ENCODE results near the gene GAMT.

GAMT gene

DNA sequence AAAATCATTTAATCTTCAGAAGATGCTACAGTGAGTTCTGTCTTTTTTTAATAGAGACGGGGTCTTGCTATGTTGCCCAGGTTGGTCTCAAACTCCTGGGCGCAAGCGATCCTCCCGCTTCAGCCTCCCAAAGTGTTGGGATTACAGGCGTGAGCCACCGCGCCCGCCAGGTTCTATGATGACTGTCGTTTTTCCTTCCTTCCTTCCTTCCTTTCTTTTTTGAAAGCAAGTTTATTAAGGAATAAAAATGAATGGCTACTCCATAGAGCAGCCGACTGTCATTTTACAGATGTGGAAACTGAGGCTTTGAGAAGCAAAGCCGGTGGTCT, 511 bp upstream of the GAMT start:
- no peaks in the 10 kb centered on the region for H3K9me3 ChIP-seq (replicated peaks; ENCODE audit: insufficient read depth, low read length)
- peak overlapping the region; percentile 98 for H3K4me3 ChIP-seq (ENCODE audit: low read length)
- H3K27me3 ChIP-seq (replicated peaks; ENCODE audit: insufficient read depth, low read length) = peaks cover 12% of the 10 kb centered on the region
- H3K36me3 ChIP-seq (replicated peaks; ENCODE audit: insufficient read depth, low read length) = no peaks in the 10 kb centered on the region
- H3K27ac ChIP-seq (ENCODE audit: low read length) = no peak overlapping the region
- no peak overlapping the region; the same call in 1 of the 2 replicates for H3K9ac ChIP-seq (ENCODE audit: low read length)
- TF ChIP-seq EZH2phosphoT487 (IDR thresholded peaks at IDR 0.05; ENCODE audit: low read length) (no peak), EZH2 (optimal IDR thresholded peaks at IDR 0.05; ENCODE audit: low read depth, low read length) (no peak)
- TF ChIP-seq, protein P1, sequence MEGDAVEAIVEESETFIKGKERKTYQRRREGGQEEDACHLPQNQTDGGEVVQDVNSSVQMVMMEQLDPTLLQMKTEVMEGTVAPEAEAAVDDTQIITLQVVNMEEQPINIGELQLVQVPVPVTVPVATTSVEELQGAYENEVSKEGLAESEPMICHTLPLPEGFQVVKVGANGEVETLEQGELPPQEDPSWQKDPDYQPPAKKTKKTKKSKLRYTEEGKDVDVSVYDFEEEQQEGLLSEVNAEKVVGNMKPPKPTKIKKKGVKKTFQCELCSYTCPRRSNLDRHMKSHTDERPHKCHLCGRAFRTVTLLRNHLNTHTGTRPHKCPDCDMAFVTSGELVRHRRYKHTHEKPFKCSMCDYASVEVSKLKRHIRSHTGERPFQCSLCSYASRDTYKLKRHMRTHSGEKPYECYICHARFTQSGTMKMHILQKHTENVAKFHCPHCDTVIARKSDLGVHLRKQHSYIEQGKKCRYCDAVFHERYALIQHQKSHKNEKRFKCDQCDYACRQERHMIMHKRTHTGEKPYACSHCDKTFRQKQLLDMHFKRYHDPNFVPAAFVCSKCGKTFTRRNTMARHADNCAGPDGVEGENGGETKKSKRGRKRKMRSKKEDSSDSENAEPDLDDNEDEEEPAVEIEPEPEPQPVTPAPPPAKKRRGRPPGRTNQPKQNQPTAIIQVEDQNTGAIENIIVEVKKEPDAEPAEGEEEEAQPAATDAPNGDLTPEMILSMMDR (IDR thresholded peaks at IDR 0.05; ENCODE audit: low read length) = no peak
- H3K4me1 ChIP-seq (ENCODE audit: low read length) = peaks cover 7% of the 10 kb centered on the region; the same call in 1 of the 2 replicates
- H3K4me2 ChIP-seq (ENCODE audit: low read depth, low read length) = peak overlapping the region; percentile 100
- no peaks in the 10 kb centered on the region for H4K20me1 ChIP-seq (ENCODE audit: insufficient read depth, low read length)
- H3K79me2 ChIP-seq (ENCODE audit: low read length) = peaks cover 12% of the 10 kb centered on the region
- peaks cover 15% of the 10 kb centered on the region; the same call in 1 of the 2 replicates for H3F3A ChIP-seq (ENCODE audit: insufficient read depth, low read length)
- DNase-seq = no peak
- H3K9me2 ChIP-seq (replicated peaks; ENCODE audit: insufficient read depth, low read length) = no peaks in the 10 kb centered on the region
- peak overlapping the region; percentile 94 for H2AFZ ChIP-seq (ENCODE audit: low read length)

DNA sequence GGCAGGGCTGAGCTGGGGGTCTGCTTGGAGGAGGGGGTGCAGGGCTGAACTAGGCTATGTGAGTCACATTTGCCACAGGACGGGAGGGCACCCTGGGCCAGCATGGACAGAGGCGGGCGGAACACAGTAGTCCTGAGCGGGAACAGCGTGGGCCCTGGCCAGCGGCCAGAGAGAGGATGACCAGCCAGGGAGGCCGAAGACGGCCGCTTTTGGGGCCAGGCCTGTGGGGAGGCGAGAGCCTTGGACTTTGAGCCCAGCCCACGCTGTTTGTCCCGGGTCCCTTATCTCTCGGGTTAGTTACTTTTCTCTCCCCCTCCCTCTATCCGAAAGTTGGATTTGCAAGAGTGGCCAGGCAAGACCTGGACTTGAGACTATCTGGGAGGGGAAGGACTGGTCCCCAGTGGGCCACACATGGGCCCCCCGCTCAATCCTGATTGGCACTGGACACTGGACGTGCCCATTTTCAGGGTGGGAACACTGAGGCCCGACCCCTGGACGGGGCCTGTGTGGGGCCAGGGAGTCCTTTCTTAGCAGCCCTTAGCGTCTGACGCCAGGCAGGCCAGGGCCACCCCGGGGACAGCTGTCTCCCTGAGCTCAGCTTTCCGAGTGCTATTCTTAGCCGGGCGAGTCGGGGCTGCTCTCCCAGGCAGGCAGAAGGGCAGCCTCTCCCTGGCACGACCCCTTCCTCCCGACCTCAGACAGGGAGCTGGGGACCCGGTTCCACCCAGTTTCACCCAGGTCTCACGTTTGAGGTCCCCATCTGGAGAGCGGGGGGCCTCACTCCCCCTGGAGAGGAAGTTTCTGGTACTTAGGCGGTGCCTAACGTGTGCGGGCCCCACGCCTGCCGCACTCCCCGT, 833 bp downstream of the GAMT start:
- Histone ChIP-seq H3K9me3 (replicated peaks; ENCODE audit: insufficient read depth, low read length) (no peaks in the 10 kb centered on the region), H3K4me2 (ENCODE audit: low read depth, low read length) (peak overlapping the region; percentile 100), H3K9me2 (replicated peaks; ENCODE audit: insufficient read depth, low read length) (no peaks in the 10 kb centered on the region), H3K9ac (ENCODE audit: low read length) (peak overlapping the region; percentile 84), H3K4me1 (ENCODE audit: low read length) (peaks cover 3% of the 10 kb centered on the region; the same call in 1 of the 2 replicates), H3K27ac (ENCODE audit: low read length) (no peak overlapping the region), H3K4me3 (ENCODE audit: low read length) (peak overlapping the region; percentile 98), H3K79me2 (ENCODE audit: low read length) (peaks cover 12% of the 10 kb centered on the region), H2AFZ (ENCODE audit: low read length) (peak overlapping the region; percentile 98), H3K36me3 (replicated peaks; ENCODE audit: insufficient read depth, low read length) (no peaks in the 10 kb centered on the region), H3K27me3 (replicated peaks; ENCODE audit: insufficient read depth, low read length) (peaks cover 12% of the 10 kb centered on the region), H4K20me1 (ENCODE audit: insufficient read depth, low read length) (no peaks in the 10 kb centered on the region), H3F3A (ENCODE audit: insufficient read depth, low read length) (peaks cover 11% of the 10 kb centered on the region; the same call in 1 of the 2 replicates)
- TF ChIP-seq EZH2 (optimal IDR thresholded peaks at IDR 0.05; ENCODE audit: low read depth, low read length) (no peak), EZH2phosphoT487 (IDR thresholded peaks at IDR 0.05; ENCODE audit: low read length) (no peak)
- TF ChIP-seq, protein P1 (IDR thresholded peaks at IDR 0.05; ENCODE audit: low read length) = no peak
- DNase-seq = peak; percentile 24

DNA sequence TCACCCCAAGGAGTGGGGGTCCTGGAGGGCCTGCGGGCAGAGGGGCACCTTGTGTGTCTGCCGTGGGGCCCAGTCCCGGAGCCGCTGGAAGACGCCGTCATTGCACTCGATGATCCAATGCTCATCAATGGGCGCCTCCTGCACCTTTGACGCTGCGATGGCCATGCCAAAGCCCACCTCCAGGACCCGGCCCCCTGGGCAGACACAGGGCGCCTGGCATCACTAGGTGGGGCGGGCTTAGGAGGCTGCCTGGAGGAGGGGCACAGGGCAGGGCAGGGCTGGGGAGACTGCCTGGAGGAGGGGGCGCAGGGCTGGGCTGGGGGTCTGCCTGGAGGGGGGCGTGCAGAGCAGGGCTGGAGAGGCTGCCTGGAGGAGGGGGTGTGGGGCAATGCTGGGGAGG, 1.6 kb downstream of the GAMT start:
- no peaks in the 10 kb centered on the region for H3K36me3 ChIP-seq (replicated peaks; ENCODE audit: insufficient read depth, low read length)
- H3K4me2 ChIP-seq (ENCODE audit: low read depth, low read length) = no peak overlapping the region
- peaks cover 3% of the 10 kb centered on the region; the same call in 1 of the 2 replicates for H3K4me1 ChIP-seq (ENCODE audit: low read length)
- no peak for TF ChIP-seq EZH2phosphoT487 (IDR thresholded peaks at IDR 0.05; ENCODE audit: low read length)
- no peak for TF ChIP-seq EZH2 (optimal IDR thresholded peaks at IDR 0.05; ENCODE audit: low read depth, low read length)
- TF ChIP-seq, protein P1 (IDR thresholded peaks at IDR 0.05; ENCODE audit: low read length) = no peak
- no peak overlapping the region for H2AFZ ChIP-seq (ENCODE audit: low read length)
- H3K27ac ChIP-seq (ENCODE audit: low read length) = no peak overlapping the region
- H4K20me1 ChIP-seq (ENCODE audit: insufficient read depth, low read length) = no peaks in the 10 kb centered on the region
- H3K9me2 ChIP-seq (replicated peaks; ENCODE audit: insufficient read depth, low read length) = no peaks in the 10 kb centered on the region
- H3K9ac ChIP-seq (ENCODE audit: low read length) = no peak overlapping the region
- H3K9me3 ChIP-seq (replicated peaks; ENCODE audit: insufficient read depth, low read length) = no peaks in the 10 kb centered on the region
- no peak overlapping the region for H3K4me3 ChIP-seq (ENCODE audit: low read length)
- peaks cover 11% of the 10 kb centered on the region; the same call in 1 of the 2 replicates for H3F3A ChIP-seq (ENCODE audit: insufficient read depth, low read length)
- H3K79me2 ChIP-seq (ENCODE audit: low read length) = peaks cover 12% of the 10 kb centered on the region
- peaks cover 12% of the 10 kb centered on the region for H3K27me3 ChIP-seq (replicated peaks; ENCODE audit: insufficient read depth, low read length)
- DNase-seq = no peak

Data from MM.1S (cell line).